Measurements from ENCODE around the gene KCNQ5.

DNA sequence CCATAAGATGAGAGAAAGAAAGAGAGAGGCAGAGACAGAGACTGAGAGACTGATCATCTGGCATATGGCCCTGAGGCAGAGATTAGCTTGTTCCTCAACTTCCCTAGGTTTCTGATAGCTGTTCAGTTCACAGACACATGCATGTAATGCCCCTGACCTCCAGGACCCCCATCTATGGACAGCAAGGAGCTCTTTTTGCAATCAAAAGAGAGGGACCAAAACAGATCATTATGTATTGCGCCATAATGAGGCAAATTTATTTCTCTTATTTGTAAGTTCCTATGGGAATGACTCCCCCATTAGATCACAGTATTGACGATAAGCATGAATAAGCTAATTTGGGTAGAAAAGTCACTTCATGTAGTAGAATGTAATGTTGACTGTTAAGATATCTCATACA is 25.6 kb downstream of the KCNQ5 start:
- TF ChIP-seq, protein P1, sequence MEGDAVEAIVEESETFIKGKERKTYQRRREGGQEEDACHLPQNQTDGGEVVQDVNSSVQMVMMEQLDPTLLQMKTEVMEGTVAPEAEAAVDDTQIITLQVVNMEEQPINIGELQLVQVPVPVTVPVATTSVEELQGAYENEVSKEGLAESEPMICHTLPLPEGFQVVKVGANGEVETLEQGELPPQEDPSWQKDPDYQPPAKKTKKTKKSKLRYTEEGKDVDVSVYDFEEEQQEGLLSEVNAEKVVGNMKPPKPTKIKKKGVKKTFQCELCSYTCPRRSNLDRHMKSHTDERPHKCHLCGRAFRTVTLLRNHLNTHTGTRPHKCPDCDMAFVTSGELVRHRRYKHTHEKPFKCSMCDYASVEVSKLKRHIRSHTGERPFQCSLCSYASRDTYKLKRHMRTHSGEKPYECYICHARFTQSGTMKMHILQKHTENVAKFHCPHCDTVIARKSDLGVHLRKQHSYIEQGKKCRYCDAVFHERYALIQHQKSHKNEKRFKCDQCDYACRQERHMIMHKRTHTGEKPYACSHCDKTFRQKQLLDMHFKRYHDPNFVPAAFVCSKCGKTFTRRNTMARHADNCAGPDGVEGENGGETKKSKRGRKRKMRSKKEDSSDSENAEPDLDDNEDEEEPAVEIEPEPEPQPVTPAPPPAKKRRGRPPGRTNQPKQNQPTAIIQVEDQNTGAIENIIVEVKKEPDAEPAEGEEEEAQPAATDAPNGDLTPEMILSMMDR (IDR thresholded peaks at IDR 0.05), result no peak
- TF ChIP-seq POLR2A (IDR thresholded peaks at IDR 0.05) (no peak), POLR2AphosphoS5 (IDR thresholded peaks at IDR 0.05) (no peak)

Measured in suprapubic skin (tissue), 4 donors.